Measurements from ENCODE around the gene TRMT61A. TPM values are rescaled to one million over a fixed set of nuclear protein-coding genes. Genes with fewer than 3 reads are reported as not detected.

TRMT61A gene
- total and polyA plus RNA-seq, 2 donors (not counting 3 experiments of a cell fraction or from before 2014, with no cell fraction given), result 6.8 to 10.6 TPM

DNA sequence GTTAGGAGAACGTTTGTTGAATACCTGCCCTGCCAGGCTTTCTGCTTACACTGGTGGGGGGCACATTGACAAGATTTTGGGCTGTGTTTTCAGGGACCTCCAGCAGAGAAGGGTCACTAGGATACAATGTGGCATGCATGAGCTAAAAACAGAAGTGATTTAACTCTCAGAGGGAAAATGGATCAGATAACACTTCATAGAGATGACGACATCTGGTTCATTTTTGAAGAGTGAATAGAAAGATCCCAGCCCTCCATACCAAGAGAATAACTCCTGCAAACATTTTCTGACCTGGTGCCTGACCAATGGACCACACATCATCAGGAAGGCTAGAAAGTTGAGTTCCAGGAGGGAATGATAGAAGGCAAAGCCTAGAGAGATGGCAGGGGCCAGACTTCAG, 40.0 kb upstream of the TRMT61A start:
- H3K4me2 ChIP-seq (ENCODE audit: insufficient read depth, low read length), result no peak overlapping the region
- H3K27me3 ChIP-seq (ENCODE audit: control insufficient read depth in 2 of 2, insufficient read depth in 2 of 2, low read length in 2 of 2), result no peaks in the 10 kb centered on the region
- TF ChIP-seq MYC (IDR thresholded peaks at IDR 0.05; ENCODE audit: low read depth, low read length) (no peak), POLR2AphosphoS5 (IDR thresholded peaks at IDR 0.05; ENCODE audit: insufficient read depth, low read depth, low read length) (no peak), EZH2 (IDR thresholded peaks at IDR 0.05; ENCODE audit: borderline replicate concordance, low read depth, low read length, severe bottlenecking) (no peak), POLR2A (IDR thresholded peaks at IDR 0.05; ENCODE audit: low read depth, low read length) (no peak), GATA2 (IDR thresholded peaks at IDR 0.05; ENCODE audit: insufficient read depth, insufficient read length, low read depth, low read length) (no peak), FOS (IDR thresholded peaks at IDR 0.05; ENCODE audit: borderline replicate concordance, insufficient read depth, low read length) (no peak), JUN (IDR thresholded peaks at IDR 0.05; ENCODE audit: borderline replicate concordance, insufficient read depth, insufficient read length, low read depth) (no peak)
- TF ChIP-seq, protein P1, sequence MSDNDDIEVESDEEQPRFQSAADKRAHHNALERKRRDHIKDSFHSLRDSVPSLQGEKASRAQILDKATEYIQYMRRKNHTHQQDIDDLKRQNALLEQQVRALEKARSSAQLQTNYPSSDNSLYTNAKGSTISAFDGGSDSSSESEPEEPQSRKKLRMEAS (IDR thresholded peaks at IDR 0.05; ENCODE audit: insufficient read depth, insufficient read length), result no peak
- TF ChIP-seq, protein P2, sequence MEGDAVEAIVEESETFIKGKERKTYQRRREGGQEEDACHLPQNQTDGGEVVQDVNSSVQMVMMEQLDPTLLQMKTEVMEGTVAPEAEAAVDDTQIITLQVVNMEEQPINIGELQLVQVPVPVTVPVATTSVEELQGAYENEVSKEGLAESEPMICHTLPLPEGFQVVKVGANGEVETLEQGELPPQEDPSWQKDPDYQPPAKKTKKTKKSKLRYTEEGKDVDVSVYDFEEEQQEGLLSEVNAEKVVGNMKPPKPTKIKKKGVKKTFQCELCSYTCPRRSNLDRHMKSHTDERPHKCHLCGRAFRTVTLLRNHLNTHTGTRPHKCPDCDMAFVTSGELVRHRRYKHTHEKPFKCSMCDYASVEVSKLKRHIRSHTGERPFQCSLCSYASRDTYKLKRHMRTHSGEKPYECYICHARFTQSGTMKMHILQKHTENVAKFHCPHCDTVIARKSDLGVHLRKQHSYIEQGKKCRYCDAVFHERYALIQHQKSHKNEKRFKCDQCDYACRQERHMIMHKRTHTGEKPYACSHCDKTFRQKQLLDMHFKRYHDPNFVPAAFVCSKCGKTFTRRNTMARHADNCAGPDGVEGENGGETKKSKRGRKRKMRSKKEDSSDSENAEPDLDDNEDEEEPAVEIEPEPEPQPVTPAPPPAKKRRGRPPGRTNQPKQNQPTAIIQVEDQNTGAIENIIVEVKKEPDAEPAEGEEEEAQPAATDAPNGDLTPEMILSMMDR (IDR thresholded peaks at IDR 0.05; ENCODE audit: extremely low read depth in 1 of 2, insufficient read depth in 1 of 2, low read depth in 1 of 2, low read length in 2 of 2), result no peak
- intact Hi-C loops (cut with micrococcal nuclease) (no loop called here), dilution Hi-C loops (cut with MboI; ENCODE audit: extremely low pct_ligation_motif_present, low sequenced_read_pairs) (no loop called here)
- peaks cover 14 to 18% of the 10 kb centered on the region in 2 experiments for H3K36me3 ChIP-seq (ENCODE audit: control insufficient read depth in 2 of 2, extremely low read depth in 1 of 2, insufficient read depth in 2 of 2, low read length in 2 of 2)
- H3K4me3 ChIP-seq (replicated peaks in 1 of 3; ENCODE audit: insufficient read depth in 1 of 3, low read depth in 1 of 3, low read length in 3 of 3), result no peak overlapping the region
- no peak for DNase-seq (ENCODE audit: low read depth, low spot score)
- no peak for FAIRE-seq
- H3K27ac ChIP-seq (ENCODE audit: insufficient read depth, low read depth, low read length), result no peak overlapping the region
- H3K79me2 ChIP-seq (ENCODE audit: control insufficient read depth, insufficient read depth, low read length), result no peaks in the 10 kb centered on the region
- H3K9me3 ChIP-seq (replicated peaks; ENCODE audit: control insufficient read depth, insufficient read depth, low read length), result no peaks in the 10 kb centered on the region
- H3K4me1 ChIP-seq (ENCODE audit: control insufficient read depth, extremely low read depth, insufficient read depth, low read length), result no peaks in the 10 kb centered on the region
- H4K20me1 ChIP-seq (replicated peaks; ENCODE audit: control insufficient read depth, extremely low read depth, insufficient read depth, low read length), result no peaks in the 10 kb centered on the region
- BruUV-seq (replicated peaks), result no TSS peak
- CTCF ChIA-PET, result no interaction called here
- no peak overlapping the region for H2AFZ ChIP-seq (ENCODE audit: low read depth, low read length)
- no peak overlapping the region for H3K9ac ChIP-seq (replicated peaks; ENCODE audit: extremely low read depth, insufficient read depth, low read length)
- no peaks in the 10 kb centered on the region for H3K9me1 ChIP-seq (replicated peaks; ENCODE audit: control insufficient read depth, extremely low read depth, insufficient read depth, low read length)
- POLR2A ChIA-PET, result no interaction called here
